GM21825 (cell line): ENCODE data around the gene USP6NL.
"Not testable (repeated sequence)": the region's sequence is repeated elsewhere in the genome, so short reads cannot be mapped to it uniquely, and the experiment has no call there.

Source experiments
- ATAC-seq: cut with Tn5 transposase; IDR thresholded peaks from one replicate; pipeline ENCODE4 v1.9.1; 2021; ENCODE audit warnings: mild to moderate bottlenecking, moderate library complexity; ENCODE audit not compliant: unreplicated experiment

The USP6NL gene

GRCh38 chr10:11611248-11612020, at the start of gene USP6NL:
TSS of gene USP6NL (minus strand) at chr10:11611650. CDS start at chr10:11597634, 14,016 bp downstream.
- peak; percentile 41 for ATAC-seq

DNA sequence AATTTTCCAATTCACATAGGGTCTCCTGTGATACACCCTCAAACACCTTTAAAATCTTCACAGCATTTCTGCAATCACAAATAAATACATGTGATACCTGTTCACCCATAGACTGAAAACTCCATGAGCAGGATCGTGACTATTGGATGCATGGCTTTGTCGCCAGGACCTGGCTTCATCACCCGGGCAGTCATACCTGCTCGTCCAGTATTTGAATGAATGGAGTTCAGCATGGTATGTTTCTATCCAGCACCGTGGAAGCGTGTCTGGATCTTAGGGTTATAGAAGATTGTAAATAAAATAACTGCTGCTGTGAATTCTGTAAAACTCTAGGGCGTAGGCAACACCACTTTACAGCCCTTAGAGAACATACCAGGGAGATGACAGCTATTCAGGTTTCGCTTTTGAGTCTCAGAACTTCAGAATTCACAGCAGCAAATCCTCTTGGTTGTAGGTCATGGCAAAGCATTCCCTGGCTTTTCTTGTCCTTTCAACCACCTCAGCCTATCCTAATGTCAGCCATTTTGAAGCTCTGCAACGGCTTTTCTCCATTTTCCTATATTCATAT, 47.4 kb upstream of the USP6NL start:
- ATAC-seq, result no peak

GRCh38 chr10:11655836-11656235, 44.4 kb upstream of the USP6NL start:
- ATAC-seq, result no peak

DNA sequence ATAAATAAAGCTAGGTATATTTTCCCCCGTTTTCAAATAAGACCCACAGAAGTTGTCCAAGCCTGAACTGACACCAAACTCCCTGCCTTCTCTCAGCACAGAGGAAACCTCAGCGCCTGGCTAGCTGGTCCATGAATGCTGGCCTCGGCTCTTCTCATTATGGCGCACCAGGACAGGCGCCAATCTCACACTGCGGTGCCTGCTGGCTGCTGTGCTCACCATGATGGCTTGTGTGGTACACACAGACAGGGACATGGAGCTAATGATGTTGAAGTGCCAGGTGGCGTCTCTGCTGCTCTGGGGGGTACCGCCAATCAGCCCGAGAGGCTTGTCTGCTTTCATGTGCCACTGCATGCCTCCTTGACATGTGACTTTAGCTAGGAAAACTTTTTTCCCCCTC, 43.2 kb upstream of the USP6NL start:
- ATAC-seq, result no peak

DNA sequence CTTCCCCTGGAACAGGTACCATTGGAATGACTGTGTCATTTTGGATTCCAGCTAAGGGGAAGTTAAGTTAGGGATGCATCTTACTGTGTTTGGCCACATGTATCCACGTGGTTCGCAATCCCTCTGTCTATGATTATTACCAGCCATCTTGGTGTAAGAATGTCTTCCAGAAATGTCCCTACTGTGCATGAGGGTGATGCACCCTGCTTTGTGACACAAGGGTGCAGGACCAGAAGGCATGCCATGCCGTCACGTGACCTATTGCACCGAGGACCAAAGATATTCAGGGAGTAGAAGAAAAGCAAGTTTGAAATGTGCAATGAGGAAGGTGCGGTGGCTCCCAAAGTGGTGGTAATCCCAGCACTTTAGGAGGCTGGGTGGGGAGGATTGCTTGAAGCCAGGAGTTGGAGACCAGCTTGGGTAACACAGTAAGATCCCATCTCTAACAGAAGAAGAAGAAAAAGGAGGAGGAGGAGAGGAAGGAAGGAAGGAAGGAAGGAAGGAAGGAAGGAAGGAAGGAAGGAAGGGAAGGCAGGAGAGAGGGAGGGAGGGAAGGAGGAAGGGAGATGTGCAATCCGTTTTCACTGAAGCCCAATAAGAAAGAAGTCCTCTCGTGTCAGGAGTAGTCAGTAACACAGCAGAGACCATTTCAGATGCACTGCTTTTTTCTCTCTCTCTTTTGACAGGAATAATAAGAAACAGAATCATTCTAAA, 42.5 kb upstream of the USP6NL start:
- ATAC-seq, result no peak

- ATAC-seq, result no peak
Measured at GRCh38 chr10:11647676-11648075, 36.2 kb upstream of the USP6NL start.

GRCh38 chr10:11646450-11646849, 35.0 kb upstream of the USP6NL start:
- no peak for ATAC-seq

DNA sequence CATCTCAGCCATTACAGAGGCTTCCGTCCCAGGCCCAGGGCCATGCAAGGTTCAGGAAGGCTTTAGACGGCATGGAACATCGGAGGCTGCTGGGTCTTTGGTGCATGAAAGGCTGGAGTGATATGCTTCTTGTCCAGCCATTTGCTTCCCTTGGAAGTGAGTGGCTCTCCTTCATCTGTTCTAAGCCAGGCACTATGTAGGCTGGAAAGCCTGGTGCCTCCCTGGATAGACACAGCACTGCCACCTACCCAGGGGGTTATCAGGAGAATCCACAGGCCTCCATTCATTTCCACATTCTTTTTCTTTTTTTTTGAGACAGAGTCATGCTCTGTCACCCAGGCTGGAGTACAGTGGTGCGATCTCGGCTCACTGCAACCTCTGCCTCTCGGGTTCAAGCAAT, 31.6 kb upstream of the USP6NL start:
- no peak for ATAC-seq

DNA sequence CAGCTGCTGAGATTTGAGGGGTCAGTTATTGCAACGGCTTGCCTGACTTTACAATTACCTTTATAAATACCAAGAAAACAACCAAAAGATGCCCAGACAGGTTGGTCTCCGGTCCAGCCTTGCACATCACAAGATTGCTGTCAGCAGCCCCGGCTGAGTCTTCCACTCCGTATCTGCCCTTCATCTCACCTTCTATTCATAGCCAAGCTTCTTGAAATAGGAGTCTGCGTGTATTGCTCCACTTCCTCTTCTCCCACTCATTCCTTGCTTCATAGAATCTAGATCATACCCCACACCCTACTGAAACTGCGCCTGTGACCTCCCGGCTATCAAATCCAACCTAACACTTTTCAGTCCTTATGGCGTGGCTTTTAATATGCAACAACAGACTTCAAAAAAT, 31.1 kb upstream of the USP6NL start:
- no peak for ATAC-seq

- ATAC-seq, result no peak
Measured at GRCh38 chr10:11639849-11640764, 28.7 kb upstream of the USP6NL start.

- ATAC-seq, result no peak
Measured at GRCh38 chr10:11639362-11639761, 27.9 kb upstream of the USP6NL start.

DNA sequence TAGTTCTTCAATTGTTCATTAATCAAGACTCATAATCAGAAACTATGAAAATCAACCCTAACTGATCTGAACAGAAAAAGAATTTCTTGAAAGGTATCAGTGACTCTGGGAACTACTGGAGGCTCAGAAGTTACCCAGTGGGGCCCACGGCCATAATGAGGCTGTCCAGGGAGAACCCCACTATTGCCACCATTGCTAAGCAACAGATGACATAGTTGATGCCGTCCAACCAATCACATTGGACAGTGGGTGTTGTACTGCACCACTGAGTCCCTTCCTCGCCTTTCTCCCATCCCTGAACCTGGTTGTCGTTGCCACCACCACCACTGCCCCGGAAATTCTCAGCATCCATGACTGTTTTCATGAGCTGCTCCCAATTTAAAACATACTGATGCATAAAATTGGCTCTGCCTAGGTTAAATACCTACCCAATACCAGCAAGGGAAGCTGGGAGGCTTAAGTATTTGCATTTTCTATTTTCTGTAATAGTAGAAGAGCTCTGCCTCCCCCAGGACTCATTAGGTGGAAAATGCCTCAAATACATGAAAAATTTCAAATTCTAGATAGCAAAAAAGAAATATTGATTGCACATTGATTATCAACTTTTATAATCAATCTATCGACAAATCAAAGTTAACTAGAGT, 26.7 kb upstream of the USP6NL start:
- ATAC-seq, result no peak

GRCh38 chr10:11636697-11637303, 25.4 kb upstream of the USP6NL start:
- ATAC-seq, result no peak

DNA sequence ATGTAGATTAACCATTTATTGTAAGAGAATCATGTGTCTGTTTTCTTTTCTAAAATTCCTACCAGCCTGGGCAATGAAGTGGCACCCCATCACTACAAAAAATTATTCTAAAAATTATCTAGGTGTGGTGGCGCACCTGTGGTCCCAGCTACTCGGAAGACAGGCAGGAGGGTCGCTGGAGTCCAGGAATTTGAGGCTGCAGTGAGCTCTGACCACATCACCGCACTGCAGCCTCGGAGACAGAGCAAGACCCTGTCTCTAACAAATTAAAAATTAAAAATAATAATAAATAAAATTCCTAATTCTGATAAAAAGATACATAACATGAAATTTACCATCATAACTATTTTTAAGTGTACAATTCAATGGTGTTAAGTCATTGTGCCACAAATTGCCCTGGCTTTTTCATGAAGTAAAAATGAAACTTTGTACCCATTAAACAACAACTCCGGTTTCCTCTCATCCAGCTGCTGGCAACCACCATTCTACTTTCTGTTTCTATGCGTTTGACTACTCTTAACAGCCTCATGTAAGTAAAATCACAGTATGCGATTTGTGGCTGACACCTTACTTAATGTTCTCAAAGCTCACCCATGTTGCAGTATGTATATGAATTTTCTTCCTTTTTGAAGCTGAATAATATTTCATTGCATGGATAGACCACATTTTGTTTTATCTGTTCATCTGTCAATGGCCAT, 20.6 kb upstream of the USP6NL start:
- ATAC-seq, result peak; percentile 96

DNA sequence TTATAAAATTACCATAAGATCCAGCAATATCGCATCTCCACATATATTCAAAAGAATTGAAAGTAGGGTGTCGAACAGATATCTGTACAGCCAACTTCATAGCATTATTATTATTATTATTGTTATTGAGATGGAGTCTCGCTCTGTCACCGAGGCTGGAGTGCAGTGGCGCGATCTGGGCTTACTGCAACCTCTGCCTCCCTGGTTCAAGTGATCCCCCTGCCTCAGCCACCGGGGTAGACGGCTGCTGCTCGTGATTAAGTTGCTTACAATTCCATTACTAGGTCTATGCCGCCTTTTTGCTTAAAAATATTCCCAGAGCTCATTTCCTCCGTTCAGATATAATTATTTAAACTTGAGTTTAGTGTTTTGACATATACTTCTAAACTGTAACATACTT, 19.8 kb upstream of the USP6NL start:
- ATAC-seq, result no peak

DNA sequence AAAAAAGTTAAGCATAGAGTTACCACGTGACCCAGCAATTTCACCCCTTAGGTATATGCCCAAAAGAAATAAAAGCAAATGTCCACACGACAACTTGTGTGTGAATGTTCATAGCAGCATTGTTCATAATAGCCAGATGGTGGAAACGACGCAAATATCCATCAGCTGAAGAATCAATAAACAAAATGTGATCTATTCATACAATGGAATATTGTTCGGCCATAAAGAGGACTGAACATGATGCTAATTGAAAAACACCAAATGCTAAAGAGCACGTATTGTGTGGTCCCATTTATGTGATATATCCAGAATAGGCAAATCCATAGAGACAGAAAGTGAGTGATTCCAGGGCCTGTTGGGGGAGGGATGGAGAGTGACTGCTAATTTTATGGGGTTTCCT, 18.3 kb upstream of the USP6NL start:
- ATAC-seq, result no peak

DNA sequence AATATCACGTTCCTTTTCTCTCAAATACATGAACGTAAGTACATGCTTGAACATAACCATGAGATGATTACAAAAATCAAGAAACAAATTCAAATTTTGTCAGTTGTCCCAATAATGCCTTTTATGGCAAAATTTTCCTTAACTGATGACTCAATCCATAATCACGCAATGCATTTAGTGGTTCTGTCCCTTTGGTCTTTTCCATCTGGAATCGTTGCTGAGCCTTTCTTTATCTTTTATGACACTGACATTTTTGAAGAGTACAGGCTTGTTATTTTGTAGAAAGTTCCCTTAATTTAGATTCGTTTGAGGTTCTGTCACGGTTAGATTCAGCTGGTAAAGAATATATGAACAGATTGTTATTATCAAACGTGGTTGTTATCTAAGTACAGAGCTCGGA, 16.5 kb upstream of the USP6NL start:
- ATAC-seq, result not testable (repeated sequence)

DNA sequence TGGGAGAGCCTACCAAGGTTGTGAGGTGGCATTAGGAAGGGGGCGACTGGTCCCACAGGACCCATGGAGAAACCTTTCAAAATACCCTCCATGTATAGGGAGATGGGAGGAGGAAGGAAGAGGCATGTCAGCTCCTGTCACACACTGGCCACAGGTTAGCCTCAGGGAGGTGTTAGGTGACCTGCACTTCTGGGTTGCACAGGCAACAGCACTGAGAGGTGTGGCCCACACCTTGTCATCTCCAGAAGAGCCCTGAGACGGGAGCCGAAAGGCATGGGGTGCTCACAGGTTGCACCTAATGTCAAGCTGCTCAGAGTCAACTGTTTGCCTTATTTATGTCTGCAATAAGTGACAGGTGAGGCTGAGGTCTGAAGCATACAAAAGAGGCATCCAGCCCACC, 14.6 kb upstream of the USP6NL start:
- ATAC-seq, result no peak

GRCh38 chr10:11625019-11625735, 13.7 kb upstream of the USP6NL start:
- ATAC-seq, result peak; percentile 79
